NB4 (cell line): Measurements from ENCODE around the gene TMEM44.

Experiments
- DNase-seq: peaks from one replicate; pipeline ENCODE4 v3.0.0; 2010; ENCODE audit warnings: low read depth
- H3K4me3 ChIP-seq: one replicate; pipeline ENCODE4 v1.5.1; 2011; ENCODE audit warnings: mild to moderate bottlenecking, low read depth, low read length, moderate library complexity
- MAX ChIP-seq: IDR thresholded peaks from 2 replicates; pipeline ENCODE4 v1.6.1; 2011; ENCODE audit warnings: low read depth, low read length
- MYC ChIP-seq: IDR thresholded peaks from 2 replicates; pipeline ENCODE4 v1.6.1; 2011; ENCODE audit warnings: low read depth, low read length
- POLR2A ChIP-seq: IDR thresholded peaks from 2 replicates; pipeline ENCODE4 v1.6.1; 2011; ENCODE audit warnings: mild to moderate bottlenecking; ENCODE audit not compliant: insufficient read length; ENCODE audit errors: extremely low read depth
- TF ChIP-seq, protein P1 (sequence below): IDR thresholded peaks from one replicate; pipeline ENCODE4 v1.5.1; 2012; ENCODE audit warnings: low read depth, low read length

TMEM44 gene

DNA sequence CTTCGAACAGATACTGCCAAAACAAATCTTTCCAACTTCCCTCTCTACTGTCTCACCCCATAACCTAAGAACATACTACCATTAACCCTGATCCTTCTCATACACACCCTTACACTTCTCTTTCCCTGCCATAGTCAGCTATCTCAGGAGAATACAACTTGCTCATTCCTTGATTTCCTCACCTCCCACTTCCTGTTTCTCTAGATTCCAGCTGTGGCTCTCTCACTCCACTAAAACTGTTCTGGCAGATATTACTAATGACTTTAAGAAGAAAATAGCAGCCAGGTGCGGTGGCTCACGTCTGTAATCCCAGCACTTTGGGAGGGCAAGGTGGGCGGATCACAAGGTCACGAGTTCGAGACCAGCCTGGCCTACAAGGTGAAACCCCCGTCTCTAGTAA, 34.1 kb upstream of the TMEM44 start:
- TF ChIP-seq, protein P1, sequence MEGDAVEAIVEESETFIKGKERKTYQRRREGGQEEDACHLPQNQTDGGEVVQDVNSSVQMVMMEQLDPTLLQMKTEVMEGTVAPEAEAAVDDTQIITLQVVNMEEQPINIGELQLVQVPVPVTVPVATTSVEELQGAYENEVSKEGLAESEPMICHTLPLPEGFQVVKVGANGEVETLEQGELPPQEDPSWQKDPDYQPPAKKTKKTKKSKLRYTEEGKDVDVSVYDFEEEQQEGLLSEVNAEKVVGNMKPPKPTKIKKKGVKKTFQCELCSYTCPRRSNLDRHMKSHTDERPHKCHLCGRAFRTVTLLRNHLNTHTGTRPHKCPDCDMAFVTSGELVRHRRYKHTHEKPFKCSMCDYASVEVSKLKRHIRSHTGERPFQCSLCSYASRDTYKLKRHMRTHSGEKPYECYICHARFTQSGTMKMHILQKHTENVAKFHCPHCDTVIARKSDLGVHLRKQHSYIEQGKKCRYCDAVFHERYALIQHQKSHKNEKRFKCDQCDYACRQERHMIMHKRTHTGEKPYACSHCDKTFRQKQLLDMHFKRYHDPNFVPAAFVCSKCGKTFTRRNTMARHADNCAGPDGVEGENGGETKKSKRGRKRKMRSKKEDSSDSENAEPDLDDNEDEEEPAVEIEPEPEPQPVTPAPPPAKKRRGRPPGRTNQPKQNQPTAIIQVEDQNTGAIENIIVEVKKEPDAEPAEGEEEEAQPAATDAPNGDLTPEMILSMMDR: no peak
- no peak for TF ChIP-seq POLR2A
- TF ChIP-seq MYC: no peak
- TF ChIP-seq MAX: no peak
- no peak overlapping the region for H3K4me3 ChIP-seq
- DNase-seq: no peak

DNA sequence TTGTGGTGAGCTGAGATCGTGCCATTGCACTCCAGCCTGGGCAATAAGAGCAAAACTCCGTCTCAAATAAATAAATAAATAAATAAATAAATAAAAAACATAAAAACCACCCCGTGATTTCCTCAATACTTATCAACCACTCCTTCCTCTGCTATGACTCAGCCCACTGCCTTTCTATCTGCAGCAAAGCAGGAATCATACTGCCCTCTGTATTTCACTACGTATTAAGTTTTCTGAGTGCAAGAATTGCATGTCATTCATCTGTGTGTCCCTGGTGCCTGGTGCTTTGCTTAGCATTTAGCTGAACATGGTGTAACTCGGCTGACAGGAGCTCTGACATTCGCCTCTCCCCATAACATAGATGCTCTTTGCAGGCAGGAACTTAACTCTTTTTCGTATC, 31.6 kb upstream of the TMEM44 start:
- no peak for DNase-seq
- TF ChIP-seq MAX (no peak), POLR2A (no peak), MYC (no peak)
- TF ChIP-seq, protein P1: no peak

GRCh38 chr3:194661946-194662345, 28.7 kb upstream of the TMEM44 start:
- TF ChIP-seq MYC: no peak
- no peak for TF ChIP-seq POLR2A
- TF ChIP-seq, protein P1: no peak
- TF ChIP-seq MAX: no peak
- no peak overlapping the region for H3K4me3 ChIP-seq
- DNase-seq: no peak

More for the DNA sequence above, 31.6 kb upstream of the TMEM44 start:
- H3K4me3 ChIP-seq: no peak overlapping the region

DNA sequence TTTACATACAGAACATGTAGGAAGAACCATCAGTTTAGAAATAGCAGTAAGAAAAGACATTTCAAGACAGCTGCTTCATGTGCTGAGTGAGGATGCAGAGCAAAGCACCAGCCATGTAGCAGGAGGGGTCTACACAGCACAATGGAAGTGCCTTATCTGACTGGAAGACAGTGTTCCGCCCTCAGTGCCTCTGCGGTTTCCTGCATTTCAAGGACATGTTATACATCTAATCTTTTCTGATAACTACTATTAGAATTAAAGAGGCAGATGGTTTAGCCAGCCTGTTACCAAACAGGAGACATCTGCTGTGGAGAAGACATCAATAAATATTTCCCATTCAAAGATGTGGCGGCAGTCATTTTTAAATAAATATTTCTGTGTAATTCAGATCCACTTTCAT, 28.2 kb upstream of the TMEM44 start:
- H3K4me3 ChIP-seq: no peak overlapping the region
- DNase-seq: no peak
- TF ChIP-seq MAX (no peak), POLR2A (no peak)
- TF ChIP-seq, protein P1: no peak

GRCh38 chr3:194659778-194660177, 26.6 kb upstream of the TMEM44 start:
- no peak overlapping the region for H3K4me3 ChIP-seq
- no peak for DNase-seq
- TF ChIP-seq MYC (no peak), MAX (no peak), POLR2A (no peak)
- TF ChIP-seq, protein P1: no peak

DNA sequence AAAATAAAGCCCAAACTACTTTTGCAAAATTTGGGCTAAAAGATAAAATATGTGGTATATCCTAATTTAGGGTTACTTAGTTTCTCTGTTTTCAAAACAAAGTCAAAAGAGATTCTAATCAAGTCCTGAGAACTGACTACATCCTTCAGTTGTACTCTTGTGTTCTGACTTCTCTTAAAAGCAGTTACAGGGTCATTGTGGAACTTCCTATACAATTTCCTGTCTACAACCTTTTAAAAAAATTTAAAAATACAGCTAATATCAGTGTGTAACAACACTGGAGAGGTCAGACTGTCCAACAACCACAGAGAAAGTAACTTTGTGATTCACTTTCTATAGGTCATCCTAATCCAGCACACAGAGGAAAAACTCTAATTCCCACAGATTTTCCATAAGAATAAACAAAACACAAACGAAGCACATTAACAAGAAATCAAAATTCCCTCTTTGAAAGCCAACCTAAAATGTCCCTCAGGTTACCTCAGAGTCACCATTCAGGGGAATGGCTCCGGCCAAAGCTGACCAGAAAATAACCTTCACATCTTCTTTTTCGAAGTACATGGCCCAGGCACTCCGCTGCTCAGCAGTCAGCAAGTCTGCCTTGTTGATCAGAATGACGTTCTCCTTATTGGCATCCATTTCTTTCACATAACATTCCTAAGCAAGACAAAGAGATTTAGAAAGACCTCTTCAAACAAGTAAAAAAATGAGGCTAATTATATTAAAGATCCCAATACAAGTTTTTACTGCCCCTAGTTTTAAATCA, 25.4 kb upstream of the TMEM44 start:
- DNase-seq: no peak
- TF ChIP-seq, protein P1: no peak
- TF ChIP-seq MAX (no peak), MYC (no peak), POLR2A (no peak)

More for the DNA sequence above, 25.4 kb upstream of the TMEM44 start:
- no peak overlapping the region for H3K4me3 ChIP-seq
